Activated naive CD4-positive, alpha-beta T cell treated with anti-CD3 and anti-CD28 coated beads, Interleukin-2, amount 50 U/mL, for 72 hours (primary cell): ENCODE results near the gene GIMAP5. TPM values are rescaled to one million over a fixed set of nuclear protein-coding genes. Genes with fewer than 3 reads are reported as not detected.
A peak's percentile ranks its signal among the peaks of the same experiment; 100 is the strongest.

Source experiments
- ATAC-seq, 2 donors: fragments of 150-1000 bp; cut with Tn5 transposase; 2 replicates each; pipeline ENCODE4 v1.10.0; 2021; ENCODE audit warnings: mild to moderate bottlenecking in 2 of 2, moderate library complexity in 2 of 2
- DNase-seq, 2 donors: peaks; one replicate each; pipeline ENCODE4 v3.0.0; 2021 to 2022; ENCODE audit warnings: low spot score in 2 of 2
- H3K27ac Mint-ChIP-seq, 2 donors: one replicate each; pipeline ENCODE4 v1.8.0; 2022; ENCODE audit warnings: mild to moderate bottlenecking in 2 of 2, mixed read lengths in 2 of 2
- H3K36me3 Mint-ChIP-seq, 2 donors: one replicate each; pipeline ENCODE4 v1.8.0; 2022; ENCODE audit warnings: mixed read lengths in 2 of 2
- H3K9me3 Mint-ChIP-seq, 2 donors: one replicate each; pipeline ENCODE4 v1.8.0; 2022; ENCODE audit warnings: mixed read lengths in 2 of 2
- total RNA-seq, 2 donors: library from RNA; stranded (reverse); gene quantifications; one replicate each; pipeline ENCODE4 v1.2.3, GENCODE V29; 2022

The GIMAP5 gene
- total RNA-seq, 2 donors from 2014 or later = 73.1 to 115 TPM

DNA sequence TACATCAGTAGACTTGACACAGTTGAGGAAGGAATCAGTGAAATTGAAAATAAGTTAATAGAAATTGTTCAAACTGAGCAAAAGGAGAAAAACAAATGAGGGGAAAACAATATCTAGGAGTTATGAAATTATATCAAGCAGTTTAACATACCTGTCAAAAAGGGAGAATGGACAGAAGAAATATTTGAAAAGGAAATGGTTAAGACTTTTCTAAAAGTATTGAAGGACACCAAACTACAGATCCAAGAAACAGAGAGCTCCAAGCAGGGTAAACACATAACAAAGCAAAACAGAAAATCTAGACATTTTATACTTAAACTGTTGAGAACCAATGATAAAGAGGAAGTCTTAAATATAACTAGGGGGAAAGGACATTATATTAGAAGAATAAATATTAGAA lies 8.6 kb upstream of the GIMAP5 start:
- no peak for ATAC-seq
- H3K27ac Mint-ChIP-seq = no peak overlapping the region
- H3K36me3 Mint-ChIP-seq = peaks cover 32 to 72% of the 10 kb centered on the region in 2 donors
- peaks cover 17 to 38% of the 10 kb centered on the region in 2 donors for H3K9me3 Mint-ChIP-seq
- DNase-seq = no peak

DNA sequence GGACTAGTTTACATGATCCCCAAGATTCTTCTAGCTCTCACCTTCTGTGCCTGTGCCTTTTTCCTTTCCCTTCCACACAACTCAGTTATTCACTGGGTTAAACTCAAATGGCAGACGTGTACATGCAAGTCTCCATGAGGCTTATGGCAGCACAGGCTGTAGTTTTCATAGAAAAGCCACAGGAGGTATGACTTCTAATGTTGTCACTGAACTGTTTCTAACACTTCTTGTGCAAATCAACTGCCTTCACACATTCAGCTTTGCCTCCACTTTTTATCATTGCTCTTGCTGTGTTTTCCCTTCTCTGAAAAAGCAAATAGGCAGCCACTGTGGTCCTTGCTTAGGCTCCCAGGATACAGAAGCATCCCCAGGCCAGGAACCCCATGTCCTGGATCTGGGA lies 5.3 kb upstream of the GIMAP5 start:
- H3K27ac Mint-ChIP-seq = peak overlapping the region; percentile 96 to 97
- DNase-seq = peak in 1 of 2 donors; percentile 21
- ATAC-seq = peak; percentile 18 to 40
- H3K9me3 Mint-ChIP-seq = peaks cover 9 to 20% of the 10 kb centered on the region in 2 donors
- peaks cover 14 to 43% of the 10 kb centered on the region in 2 donors for H3K36me3 Mint-ChIP-seq

DNA sequence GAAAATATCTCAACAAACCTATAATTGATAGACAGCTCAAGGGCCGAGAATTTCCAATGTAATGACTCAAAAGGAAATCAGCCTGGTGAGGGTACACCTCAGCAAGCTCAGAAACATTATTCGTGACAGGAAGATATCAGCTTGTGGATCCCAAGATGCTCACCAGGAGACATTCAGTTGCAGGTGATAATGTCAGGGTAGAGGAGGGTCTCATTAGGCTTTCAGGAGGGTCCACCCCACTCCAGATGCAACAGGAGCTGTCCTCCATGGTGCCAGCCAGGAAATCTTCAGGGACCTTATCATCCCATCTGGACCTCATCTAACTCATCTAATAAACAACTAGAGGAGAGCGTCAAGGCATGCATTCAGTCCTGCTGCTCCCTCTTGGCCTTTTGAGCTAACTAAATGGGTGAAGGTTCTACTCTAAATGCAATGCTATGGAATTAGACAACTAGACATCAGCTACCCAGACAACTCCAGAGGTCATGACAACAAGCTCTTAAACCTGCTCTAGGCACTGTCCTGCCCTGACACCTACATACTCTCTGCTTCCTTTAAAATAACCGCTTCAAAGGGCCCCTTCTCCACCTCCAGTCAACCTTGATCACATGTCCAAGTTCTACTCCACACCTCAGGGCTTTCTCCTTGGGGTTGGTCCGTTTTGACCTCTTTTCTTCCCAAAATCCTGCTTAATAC lies 4.3 kb upstream of the GIMAP5 start:
- H3K27ac Mint-ChIP-seq = peak overlapping the region; percentile 96 to 97
- peaks cover 13 to 39% of the 10 kb centered on the region in 2 donors for H3K36me3 Mint-ChIP-seq
- peak; percentile 19 to 50 for ATAC-seq
- H3K9me3 Mint-ChIP-seq = peaks cover 2 to 10% of the 10 kb centered on the region in 2 donors
- DNase-seq = peak in 1 of 2 donors; percentile 25

DNA sequence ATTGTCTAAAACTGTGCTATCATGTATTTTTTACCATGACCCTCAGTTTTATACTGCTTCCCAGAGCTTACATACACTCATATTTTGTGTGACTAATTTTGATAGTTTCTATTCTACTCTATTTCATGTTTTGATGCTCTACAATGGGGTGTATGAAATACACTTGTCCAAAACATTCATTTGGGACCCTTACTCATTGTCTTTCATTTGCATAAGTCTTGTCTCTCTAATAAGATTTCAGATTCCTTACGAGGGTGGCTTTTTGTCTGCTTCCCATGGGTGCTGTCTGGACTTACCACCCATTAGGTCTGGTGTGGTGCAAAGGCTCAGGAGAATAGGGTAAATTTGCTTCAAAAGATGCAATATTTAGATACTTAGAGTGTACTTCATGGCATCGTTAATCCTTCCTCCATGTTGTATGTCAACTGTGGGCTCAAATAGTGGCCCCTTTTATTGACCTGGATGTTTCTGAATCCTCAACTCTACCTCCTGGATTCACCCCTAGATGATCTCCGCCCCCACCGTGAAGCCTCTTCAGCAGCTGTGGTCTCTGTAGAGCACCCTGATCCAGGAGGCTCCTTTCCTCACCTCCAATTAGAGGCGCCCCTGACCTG lies 3.6 kb upstream of the GIMAP5 start:
- peak overlapping the region; percentile 96 to 97 for H3K27ac Mint-ChIP-seq
- H3K9me3 Mint-ChIP-seq = peaks cover 0 to 3% of the 10 kb centered on the region in 2 donors
- peaks cover 15 to 39% of the 10 kb centered on the region in 2 donors for H3K36me3 Mint-ChIP-seq
- DNase-seq (peak in 1 of 2 donors; percentile 28), ATAC-seq (peak; percentile 59 to 76)

DNA sequence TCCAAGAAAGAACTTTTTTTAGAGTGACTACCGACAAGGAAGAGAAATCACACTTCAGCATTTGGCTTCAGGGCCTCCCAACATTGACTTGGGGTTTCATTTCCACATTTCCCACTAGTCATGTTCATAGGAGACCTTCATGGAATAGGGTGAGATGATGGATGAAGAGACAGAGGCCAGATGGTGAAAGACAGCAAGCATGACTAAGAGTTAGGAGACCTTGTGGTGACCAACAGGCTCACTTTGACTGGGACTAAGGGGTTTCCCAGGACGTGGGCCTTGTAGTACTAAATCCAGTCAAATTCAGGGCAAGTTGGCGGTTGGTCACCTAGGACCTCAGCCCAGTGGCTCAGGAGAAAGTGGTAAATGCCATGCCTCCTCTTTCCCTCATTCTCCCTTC lies 3.0 kb upstream of the GIMAP5 start:
- peak in 1 of 2 donors; percentile 53 for DNase-seq
- H3K9me3 Mint-ChIP-seq = no peaks in the 10 kb centered on the region
- peaks cover 20 to 41% of the 10 kb centered on the region in 2 donors for H3K36me3 Mint-ChIP-seq
- ATAC-seq = peak; percentile 57 to 65
- peak overlapping the region; percentile 96 to 97 for H3K27ac Mint-ChIP-seq

DNA sequence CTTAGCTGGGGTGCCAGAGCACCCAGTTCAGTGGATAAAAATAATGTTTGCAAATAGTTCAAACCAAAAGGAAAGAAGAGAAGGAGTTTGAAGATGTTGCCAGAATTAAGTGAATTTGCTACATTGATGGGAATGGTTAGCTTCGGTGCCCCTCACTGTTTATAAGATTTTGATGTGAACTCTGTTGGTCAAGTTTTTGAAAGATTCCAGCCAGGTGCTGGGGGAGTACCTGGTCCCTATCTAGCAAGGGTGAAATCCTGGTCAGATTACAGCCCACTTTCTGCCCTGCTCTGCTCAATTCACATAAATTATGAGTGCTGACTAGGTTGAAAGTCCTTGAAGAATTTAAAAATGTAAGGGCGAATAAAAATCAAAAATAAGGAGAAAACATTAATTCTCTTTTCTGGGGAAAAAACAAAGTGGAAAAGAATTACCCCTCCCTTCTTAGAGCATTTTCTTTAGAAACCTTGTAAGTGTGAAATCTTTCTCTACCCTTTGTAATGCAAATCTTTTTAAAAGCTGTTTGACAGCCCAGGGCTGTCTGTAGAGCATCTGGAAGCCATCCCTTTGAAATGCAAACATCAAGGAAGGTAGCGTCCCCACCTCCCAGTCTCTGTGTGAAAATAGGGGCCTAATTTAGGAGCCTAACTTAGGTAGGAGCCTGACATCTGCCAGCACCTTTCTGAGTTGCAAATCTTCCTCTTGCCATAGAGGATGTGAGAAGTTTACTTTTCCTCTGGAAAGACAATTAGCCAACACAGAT lies 1.4 kb upstream of the GIMAP5 start:
- peak overlapping the region; percentile 96 to 97 for H3K27ac Mint-ChIP-seq
- peaks cover 33 to 43% of the 10 kb centered on the region in 2 donors for H3K36me3 Mint-ChIP-seq
- no peak for ATAC-seq
- DNase-seq = peak in 1 of 2 donors; percentile 2
- no peaks in the 10 kb centered on the region for H3K9me3 Mint-ChIP-seq

DNA sequence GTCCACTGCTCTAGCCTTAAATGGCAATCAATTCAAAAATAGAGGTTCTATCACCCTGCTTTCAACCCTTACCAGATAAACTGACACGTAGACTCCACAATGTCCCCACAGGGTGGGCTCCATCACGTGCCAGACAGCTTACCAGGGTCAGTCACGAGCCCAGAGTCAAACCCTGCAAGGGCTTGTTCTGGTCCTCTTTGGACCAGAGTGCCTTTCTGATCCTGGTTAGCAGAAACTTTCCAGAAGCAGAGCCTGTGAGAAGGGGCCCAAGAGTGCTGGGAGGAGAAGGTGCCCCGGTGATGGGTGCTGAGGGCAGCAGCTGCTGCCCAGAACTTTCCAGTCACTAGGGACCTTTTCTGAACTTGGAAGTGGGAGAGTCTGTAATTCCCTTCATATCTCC lies 354 bp upstream of the GIMAP5 start:
- Mint-ChIP-seq H3K9me3 (no peaks in the 10 kb centered on the region), H3K27ac (peak overlapping the region; percentile 92 to 96), H3K36me3 (peaks cover 44 to 48% of the 10 kb centered on the region in 2 donors)
- ATAC-seq (no peak), DNase-seq (peak in 1 of 2 donors; percentile 21)

DNA sequence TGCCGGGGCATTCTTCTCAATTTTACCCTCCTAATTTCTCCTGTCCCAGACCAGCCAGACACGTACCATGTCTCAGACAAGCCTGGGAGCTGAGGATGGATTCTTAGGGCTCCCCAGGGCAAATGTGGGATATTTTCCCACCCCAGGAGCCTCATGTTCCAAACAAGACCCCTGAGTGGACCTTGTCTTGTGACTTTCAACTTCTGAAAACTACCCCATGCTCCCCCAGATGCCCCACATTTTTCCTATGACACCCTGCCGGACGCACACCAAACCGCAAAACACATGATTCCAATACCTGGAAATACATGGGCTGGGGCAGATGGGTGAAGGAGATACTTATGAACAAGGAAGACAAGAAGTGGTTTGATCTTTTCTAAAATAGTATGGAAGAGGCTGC lies 874 bp downstream of the GIMAP5 start:
- Mint-ChIP-seq H3K9me3 (no peaks in the 10 kb centered on the region), H3K36me3 (peaks cover 56 to 58% of the 10 kb centered on the region in 2 donors), H3K27ac (peak overlapping the region; percentile 92 to 96)
- DNase-seq = peak in 1 of 2 donors; percentile 32
- ATAC-seq = peak in 1 of 2 donors; percentile 13

DNA sequence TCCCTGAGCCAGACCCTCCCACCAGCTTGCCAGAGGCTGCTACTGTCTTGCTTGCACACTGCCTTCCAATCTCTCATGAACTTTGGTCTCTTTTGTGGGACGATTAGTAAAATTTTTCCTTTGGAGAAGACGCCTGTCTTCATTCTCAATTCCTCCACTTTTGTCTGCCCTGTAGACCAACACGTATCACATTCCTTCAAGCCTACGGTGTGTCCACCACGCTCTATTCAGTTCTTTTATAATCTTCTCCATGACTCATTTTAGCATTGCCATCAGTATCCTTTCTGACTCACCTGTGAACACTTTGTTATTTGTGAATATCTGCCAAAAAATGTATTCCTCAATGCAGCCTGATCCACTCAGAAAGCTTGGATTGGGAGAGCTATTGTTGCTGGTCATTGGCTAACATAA lies 1.4 kb downstream of the GIMAP5 start:
- ATAC-seq = peak; percentile 41 to 47
- H3K36me3 Mint-ChIP-seq = peaks cover 61 to 63% of the 10 kb centered on the region in 2 donors
- H3K27ac Mint-ChIP-seq = peak overlapping the region; percentile 92 to 96
- DNase-seq = peak in 1 of 2 donors; percentile 53
- H3K9me3 Mint-ChIP-seq = no peaks in the 10 kb centered on the region

DNA sequence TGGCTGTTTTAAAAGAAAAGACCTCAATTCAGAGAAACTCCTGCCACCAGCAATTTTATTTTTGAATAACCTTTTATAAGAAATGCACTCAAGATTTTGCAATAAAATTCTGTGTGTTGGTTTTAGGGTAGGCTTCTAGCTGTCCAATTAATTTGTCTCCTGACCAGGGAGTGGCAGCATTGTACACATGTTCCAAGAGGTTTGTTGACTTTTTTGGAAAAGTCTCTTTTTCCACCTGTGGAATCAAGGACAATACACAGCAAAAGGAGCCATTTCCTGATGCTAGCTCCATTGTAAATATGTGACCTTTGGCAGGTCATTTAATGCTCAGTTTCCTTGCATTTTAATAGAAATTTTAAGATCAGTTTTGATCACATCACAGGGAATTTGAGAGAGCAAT lies 1.8 kb downstream of the GIMAP5 start:
- peak overlapping the region; percentile 92 to 96 for H3K27ac Mint-ChIP-seq
- peak in 1 of 2 donors; percentile 3 for DNase-seq
- no peak for ATAC-seq
- H3K9me3 Mint-ChIP-seq = no peaks in the 10 kb centered on the region
- H3K36me3 Mint-ChIP-seq = peaks cover 65 to 68% of the 10 kb centered on the region in 2 donors

DNA sequence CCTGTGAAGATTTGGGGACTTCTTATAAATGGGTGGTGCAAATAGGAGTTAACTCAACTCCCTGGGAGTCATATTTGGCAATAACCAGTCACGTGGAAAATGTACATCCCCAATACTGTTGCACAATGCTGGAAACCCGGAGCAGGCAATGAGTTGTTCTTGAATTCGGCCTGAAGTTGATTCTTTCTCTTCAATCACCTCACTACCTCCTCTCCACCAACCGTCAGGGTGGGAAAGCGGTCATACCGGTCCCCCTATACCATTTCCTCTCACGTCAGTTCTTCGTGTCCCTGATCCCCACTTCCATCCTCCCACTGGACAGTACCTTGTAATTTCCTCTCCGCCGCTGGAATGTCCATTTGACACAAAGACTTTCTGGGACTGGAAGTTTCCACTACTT lies 2.8 kb downstream of the GIMAP5 start:
- Mint-ChIP-seq H3K27ac (peak overlapping the region; percentile 92 to 96), H3K9me3 (no peaks in the 10 kb centered on the region), H3K36me3 (peaks cover 74 to 78% of the 10 kb centered on the region in 2 donors)
- ATAC-seq (peak; percentile 25 to 47), DNase-seq (peak in 1 of 2 donors; percentile 29)

DNA sequence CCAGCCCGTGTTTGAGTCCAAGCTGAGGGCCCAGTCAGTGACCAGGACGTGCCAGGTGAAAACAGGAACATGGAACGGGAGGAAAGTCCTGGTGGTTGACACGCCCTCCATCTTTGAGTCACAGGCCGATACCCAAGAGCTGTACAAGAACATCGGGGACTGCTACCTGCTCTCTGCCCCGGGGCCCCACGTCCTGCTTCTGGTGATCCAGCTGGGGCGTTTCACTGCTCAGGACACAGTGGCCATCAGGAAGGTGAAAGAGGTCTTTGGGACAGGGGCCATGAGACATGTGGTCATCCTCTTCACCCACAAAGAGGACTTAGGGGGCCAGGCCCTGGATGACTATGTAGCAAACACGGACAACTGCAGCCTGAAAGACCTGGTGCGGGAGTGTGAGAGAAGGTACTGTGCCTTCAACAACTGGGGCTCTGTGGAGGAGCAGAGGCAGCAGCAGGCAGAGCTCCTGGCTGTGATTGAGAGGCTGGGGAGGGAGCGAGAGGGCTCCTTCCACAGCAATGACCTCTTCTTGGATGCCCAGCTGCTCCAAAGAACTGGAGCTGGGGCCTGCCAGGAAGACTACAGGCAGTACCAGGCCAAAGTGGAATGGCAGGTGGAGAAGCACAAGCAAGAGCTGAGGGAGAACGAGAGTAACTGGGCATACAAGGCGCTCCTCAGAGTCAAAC lies 5.2 kb downstream of the GIMAP5 start:
- Mint-ChIP-seq H3K9me3 (no peaks in the 10 kb centered on the region), H3K27ac (peak overlapping the region; percentile 95 to 96), H3K36me3 (peaks cover 82 to 90% of the 10 kb centered on the region in 2 donors)
- peak; percentile 14 to 30 for ATAC-seq
- peak in 1 of 2 donors; percentile 27 for DNase-seq

DNA sequence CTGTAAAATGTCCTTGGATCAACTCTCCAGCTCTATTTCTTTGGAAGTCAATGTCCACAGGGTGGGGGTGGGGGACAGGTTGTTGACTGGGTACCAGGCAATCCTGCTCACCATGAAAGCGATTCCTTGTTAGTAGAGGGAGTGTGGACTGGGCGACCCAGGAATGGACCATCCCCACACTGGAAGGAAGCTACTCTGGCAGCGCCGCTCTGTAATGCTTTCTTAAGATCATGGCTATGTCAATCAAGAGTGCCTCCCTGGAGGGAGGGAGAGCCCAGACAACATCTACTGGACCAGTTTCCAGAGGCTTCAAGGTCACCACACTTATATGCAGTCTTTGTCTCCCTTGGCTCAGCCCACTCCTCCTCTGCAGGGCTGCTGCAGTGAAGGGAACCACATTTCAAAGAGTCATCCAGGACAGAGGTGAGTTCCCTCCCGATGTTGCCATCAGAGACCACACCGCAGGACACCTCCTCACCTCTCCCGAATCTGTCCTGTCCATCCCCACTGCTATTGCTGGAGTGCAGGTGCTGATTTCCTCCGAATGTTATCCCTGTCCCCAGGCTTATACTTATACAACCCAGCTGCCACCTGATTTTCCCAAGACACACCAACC lies 6.9 kb downstream of the GIMAP5 start:
- Mint-ChIP-seq H3K27ac (peak overlapping the region; percentile 94 to 96), H3K9me3 (no peaks in the 10 kb centered on the region), H3K36me3 (peaks cover 64 to 76% of the 10 kb centered on the region in 2 donors)
- ATAC-seq (peak in 1 of 2 donors; percentile 12), DNase-seq (peak in 1 of 2 donors; percentile 7)

DNA sequence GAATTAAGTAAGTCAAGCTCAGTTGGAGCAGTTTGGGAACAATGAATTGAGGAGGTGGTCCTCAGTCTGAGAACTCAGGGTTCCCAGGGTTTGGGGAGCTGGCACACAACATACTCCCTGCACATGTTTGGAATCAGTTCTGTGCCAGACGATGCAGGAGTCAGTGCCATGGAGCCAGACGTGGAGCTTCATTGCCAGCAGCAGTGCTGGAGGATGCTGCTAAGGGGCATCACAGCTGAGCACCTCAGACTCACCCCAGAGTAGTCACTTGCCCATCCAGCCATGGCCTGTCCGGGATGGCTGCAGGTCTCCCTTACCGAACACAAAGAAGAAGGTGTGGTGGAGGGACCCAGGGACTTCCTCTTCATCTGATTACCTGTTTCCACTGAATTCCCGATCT lies 7.9 kb downstream of the GIMAP5 start:
- Mint-ChIP-seq H3K9me3 (no peaks in the 10 kb centered on the region), H3K36me3 (peaks cover 57 to 66% of the 10 kb centered on the region in 2 donors), H3K27ac (peak overlapping the region; percentile 95 to 96)
- peak in 1 of 2 donors; percentile 3 for DNase-seq
- ATAC-seq = no peak

DNA sequence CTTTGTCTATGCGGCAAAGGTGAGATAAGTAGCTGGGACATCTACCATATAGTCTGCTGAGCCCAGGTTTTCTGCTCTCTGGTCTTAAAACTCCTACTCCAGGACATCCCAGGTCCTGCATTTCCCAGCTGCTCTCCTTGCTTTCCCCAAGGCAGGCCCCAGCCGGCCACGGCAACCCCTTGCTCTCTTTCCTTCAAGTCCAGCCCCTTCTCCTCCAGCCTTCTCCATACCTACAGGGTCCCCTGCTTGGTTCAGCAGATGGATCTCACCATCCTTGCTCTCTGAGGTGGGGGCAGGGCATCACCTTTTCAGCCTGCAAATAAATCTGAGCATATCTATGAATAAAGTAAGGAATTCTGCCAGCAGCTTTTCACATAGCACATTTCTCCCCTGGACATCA lies 8.7 kb downstream of the GIMAP5 start:
- ATAC-seq (no peak), DNase-seq (peak in 1 of 2 donors; percentile 5)
- Mint-ChIP-seq H3K27ac (peak overlapping the region; percentile 95 to 96), H3K36me3 (peaks cover 49 to 58% of the 10 kb centered on the region in 2 donors), H3K9me3 (peaks cover 0 to 3% of the 10 kb centered on the region in 2 donors)

DNA sequence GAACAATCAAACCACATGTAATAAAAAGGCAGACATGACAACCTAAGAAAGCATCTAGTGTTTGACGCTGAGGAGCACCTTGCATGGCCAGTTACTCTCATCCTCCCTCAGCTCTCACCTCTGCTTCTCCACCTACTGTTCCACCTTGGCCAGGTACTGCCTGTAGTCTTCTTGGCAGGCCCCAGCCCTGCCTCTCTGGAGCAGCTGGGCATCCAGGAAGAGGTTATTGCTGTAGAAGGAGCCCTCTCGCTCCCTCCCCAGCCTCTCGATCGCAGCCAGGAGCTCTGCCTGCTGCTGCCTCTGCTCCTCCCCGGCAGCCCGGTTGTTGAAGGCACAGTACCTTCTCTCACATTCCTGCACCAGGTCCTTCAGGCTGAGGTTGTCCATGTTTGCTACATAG lies 9.7 kb downstream of the GIMAP5 start:
- H3K36me3 Mint-ChIP-seq = peaks cover 39 to 48% of the 10 kb centered on the region in 2 donors
- H3K9me3 Mint-ChIP-seq = peaks cover 0 to 3% of the 10 kb centered on the region in 2 donors
- no peak for ATAC-seq
- peak in 1 of 2 donors; percentile 10 for DNase-seq
- H3K27ac Mint-ChIP-seq = peak overlapping the region; percentile 96
